Hematopoietic multipotent progenitor cell treated with erythropoietin and hydrocortisone succinate and interleukin-3 and kit ligand, for 15 days (in vitro differentiated cells): ENCODE data around the gene PPIF.

Experiments
- DNase-seq: peaks from one replicate; pipeline ENCODE4 v3.0.0-alpha.2; 2015; ENCODE audit warnings: low spot score

PPIF gene

DNA sequence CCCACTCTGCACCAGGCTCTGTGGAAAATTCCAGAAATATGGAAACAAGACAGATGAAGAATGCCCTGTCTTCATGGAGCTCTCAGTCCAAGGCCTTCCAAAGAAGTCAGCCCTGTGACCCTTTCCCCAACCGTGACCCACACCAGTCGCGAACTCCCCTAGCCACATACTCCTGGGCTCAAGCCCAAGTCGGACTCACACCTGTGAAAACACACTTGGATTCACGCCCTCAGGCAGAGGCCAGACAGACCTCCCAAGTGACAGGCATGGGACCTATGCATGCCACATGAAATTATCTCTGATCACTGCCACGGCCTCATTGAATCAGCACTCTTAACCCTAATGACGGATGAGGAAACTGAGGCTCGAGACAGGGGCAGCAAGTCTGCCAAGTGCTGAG is 55.7 kb downstream of the PPIF start:
- DNase-seq: no peak

DNA sequence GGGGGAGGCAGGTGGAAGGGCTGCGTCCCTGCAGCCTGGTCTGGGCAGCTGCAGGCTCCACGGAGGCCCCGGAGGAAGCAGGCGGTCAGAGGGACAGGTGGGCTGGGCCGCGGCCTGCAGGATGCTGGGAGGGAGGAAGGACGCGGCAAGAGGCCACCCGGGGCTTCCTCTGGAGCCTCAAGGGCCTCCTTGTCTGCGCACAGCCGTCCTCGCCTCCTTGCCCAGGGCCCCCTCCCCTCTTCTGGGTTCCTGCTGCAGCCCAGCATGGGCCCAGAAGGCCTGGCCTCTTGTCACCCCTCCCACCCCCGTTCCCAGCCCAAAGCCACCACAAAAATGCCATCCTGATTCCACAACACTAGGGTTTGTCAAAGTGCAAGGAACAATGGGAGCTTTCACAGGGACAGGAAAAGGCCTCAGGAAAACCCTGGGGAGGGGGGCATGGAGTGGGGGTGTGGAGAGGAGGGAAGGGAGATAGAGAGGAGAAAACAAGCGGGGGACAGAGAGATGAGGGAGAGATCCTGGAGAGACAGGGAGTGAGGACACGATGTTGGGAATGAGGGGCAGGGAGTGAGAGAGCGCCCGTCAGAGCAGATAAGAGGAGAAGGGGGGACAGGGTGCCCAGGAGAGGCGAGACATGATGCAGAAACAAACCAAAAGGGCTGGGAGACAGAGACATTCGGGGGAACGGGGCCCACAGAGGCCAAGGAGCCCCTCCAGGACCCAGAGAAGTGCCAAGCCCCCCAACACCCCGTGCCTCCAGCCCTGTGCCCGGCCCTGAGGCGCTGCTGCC is 56.4 kb downstream of the PPIF start:
- no peak for DNase-seq

DNA sequence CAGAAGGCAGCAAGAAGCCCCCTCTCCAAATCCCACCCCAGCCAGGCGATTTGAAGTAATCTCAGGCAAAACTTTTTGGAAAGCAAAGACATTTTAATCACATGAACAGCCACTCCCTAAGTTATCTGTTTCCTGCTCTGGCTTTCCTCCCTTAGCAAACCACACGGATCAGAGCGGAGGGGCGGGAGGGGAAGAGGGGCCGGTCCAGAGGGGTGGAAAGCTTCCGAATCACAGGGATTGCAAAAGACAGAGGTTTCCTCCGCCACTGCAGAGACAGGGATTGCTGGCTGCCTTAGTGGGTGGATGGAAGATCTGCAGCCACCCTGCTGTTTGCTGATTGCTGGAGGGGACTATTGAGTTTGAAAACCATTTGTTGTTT is 57.0 kb downstream of the PPIF start:
- DNase-seq: no peak

DNA sequence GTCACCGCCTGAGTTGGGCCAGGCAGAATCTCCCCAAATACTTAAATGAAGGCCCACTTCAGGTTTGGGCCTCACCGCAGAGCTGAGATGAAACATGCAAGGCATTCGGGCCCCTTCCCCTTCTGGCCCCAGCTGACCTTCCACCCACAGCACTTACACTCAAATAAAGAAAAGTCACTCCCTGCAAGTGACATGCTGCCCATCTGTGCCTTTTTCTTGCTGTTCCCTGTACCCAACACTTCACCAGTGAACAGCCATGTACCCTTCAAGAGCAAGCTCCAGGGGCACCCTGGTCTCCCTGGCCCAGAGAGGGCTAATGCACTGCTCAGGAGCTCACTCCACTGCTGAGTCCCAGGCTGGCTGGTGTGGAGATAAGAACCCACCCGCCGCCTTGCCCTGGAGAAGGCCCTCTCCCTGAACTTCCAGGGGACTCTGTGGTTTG is 57.4 kb downstream of the PPIF start:
- DNase-seq: no peak
